Measurements from ENCODE around the gene RNF152. TPM values are rescaled to one million over a fixed set of nuclear protein-coding genes. Genes with fewer than 3 reads are reported as not detected.
A peak's percentile ranks its signal among the peaks of the same experiment; 100 is the strongest.
"Not testable (repeated sequence)": the region's sequence is repeated elsewhere in the genome, so short reads cannot be mapped to it uniquely, and the experiment has no call there.

The RNF152 gene
- total RNA-seq, 1 donor from 2014 or later: 16.9 TPM

DNA sequence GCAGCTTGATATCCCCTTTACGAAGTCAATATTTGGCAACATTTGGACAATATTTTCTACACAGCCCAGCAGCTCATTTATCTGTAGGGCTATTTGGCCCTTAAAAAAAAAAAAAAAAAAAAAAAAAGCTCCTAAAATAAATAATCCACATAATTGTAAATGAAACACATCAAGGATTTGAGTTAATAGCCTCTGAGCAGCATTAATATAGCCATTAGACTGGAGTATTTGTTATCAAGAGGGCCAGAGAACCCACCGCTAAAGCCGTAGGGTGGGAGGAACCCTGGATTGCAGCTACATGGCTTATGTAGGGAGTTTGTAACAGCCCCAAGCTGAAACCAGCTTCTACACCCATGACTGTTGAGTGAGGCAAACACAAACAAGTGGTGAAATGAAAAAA, 84.5 kb downstream of the RNF152 start:
- Mint-ChIP-seq H3K36me3 (ENCODE audit: unreplicated experiment) (no peaks in the 10 kb centered on the region), H3K27me3 (ENCODE audit: unreplicated experiment) (peaks cover 3% of the 10 kb centered on the region), H3K9me3 (ENCODE audit: unreplicated experiment) (no peaks in the 10 kb centered on the region), H3K4me3 (ENCODE audit: unreplicated experiment) (no peak overlapping the region), H3K27ac (ENCODE audit: unreplicated experiment) (no peak overlapping the region), H3K4me1 (ENCODE audit: low read depth, unreplicated experiment) (peaks cover 7% of the 10 kb centered on the region)
- no peak for TF ChIP-seq CTCF (IDR thresholded peaks at IDR 0.05; ENCODE audit: partially characterized antibody, unreplicated experiment)
- DNase-seq: no peak

- H3K27me3 Mint-ChIP-seq (ENCODE audit: unreplicated experiment): peaks cover 3% of the 10 kb centered on the region
- no peaks in the 10 kb centered on the region for H3K9me3 Mint-ChIP-seq (ENCODE audit: unreplicated experiment)
- peak overlapping the region; percentile 59 for H3K27ac Mint-ChIP-seq (ENCODE audit: unreplicated experiment)
- H3K36me3 Mint-ChIP-seq (ENCODE audit: unreplicated experiment): no peaks in the 10 kb centered on the region
- peaks cover 16% of the 10 kb centered on the region for H3K4me1 Mint-ChIP-seq (ENCODE audit: low read depth, unreplicated experiment)
- TF ChIP-seq CTCF (IDR thresholded peaks at IDR 0.05; ENCODE audit: partially characterized antibody, unreplicated experiment): no peak
- no peak overlapping the region for H3K4me3 Mint-ChIP-seq (ENCODE audit: unreplicated experiment)
- no peak for DNase-seq
These were observed 89.4 kb downstream of the RNF152 start for GRCh38 chr18:61803393-61803792.

DNA sequence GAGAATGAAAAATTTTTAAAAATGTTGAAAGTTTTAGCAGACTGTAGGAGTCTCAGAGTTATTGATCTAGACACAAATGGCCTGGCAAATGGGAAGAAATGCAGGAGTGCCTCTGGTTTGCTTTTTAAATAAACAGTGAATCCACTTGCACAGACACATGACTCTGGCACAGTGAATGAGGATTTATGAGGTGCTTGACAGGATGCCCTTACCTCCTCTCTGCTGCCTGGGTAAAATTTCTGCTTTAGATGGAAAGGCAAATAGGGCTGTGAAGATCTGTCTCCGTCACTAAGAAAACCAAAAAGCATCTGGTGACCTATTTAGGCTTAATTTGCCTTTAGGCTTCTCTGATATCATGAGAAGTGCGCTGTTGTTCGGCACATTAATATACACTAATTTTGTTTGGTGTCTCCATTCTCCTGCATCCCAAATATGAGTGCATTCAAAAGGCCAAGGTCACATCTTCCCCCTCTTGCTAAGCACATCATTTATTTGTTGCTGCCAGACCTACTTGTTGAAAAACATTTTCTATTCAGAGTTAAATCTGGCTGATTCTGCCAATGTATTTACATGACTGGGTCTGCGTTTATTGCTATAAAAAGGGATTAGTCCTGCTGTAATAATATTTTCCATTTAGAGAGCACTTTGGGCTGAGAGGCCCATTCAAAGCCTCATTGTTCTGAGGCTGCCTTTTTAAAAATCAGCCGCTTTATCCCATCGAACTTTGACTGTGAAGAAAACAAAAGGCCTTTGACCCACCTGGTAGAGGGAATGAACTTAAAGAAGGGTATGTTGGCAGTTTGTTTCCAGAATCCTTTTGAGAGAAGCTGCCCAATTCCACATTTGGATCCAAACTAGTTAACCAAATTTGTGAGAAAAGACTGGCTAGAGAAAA, 94.9 kb downstream of the RNF152 start:
- Mint-ChIP-seq H3K4me3 (ENCODE audit: unreplicated experiment) (no peak overlapping the region), H3K36me3 (ENCODE audit: unreplicated experiment) (no peaks in the 10 kb centered on the region), H3K4me1 (ENCODE audit: low read depth, unreplicated experiment) (peaks cover 6% of the 10 kb centered on the region), H3K27me3 (ENCODE audit: unreplicated experiment) (no peaks in the 10 kb centered on the region), H3K9me3 (ENCODE audit: unreplicated experiment) (no peaks in the 10 kb centered on the region), H3K27ac (ENCODE audit: unreplicated experiment) (no peak overlapping the region)
- TF ChIP-seq CTCF (IDR thresholded peaks at IDR 0.05; ENCODE audit: partially characterized antibody, unreplicated experiment): no peak
- DNase-seq: no peak

DNA sequence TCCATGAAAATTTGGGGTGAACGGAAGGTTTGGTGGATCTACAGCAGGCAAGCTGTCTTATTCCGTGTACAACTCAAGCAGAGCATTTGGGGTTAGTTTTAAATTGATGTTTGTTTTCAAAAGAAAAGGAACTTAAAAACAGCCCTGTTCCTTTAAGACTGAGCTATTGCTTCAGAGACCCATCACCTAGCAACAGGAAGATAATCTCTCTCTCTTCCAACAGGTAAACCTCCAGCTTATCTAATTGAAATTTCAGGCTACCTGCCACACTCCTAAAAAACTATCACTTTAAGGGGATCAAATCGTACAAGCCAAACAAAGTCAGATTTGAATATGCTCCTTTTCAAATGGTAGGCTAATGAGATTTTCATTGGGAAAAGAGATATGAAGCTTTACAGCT, 101.8 kb downstream of the RNF152 start:
- H3K27ac Mint-ChIP-seq (ENCODE audit: unreplicated experiment): no peak overlapping the region
- H3K36me3 Mint-ChIP-seq (ENCODE audit: unreplicated experiment): peaks cover 15% of the 10 kb centered on the region
- H3K4me1 Mint-ChIP-seq (ENCODE audit: low read depth, unreplicated experiment): no peaks in the 10 kb centered on the region
- H3K9me3 Mint-ChIP-seq (ENCODE audit: unreplicated experiment): peaks cover 2% of the 10 kb centered on the region
- no peak overlapping the region for H3K4me3 Mint-ChIP-seq (ENCODE audit: unreplicated experiment)
- no peaks in the 10 kb centered on the region for H3K27me3 Mint-ChIP-seq (ENCODE audit: unreplicated experiment)
- DNase-seq: no peak
- no peak for TF ChIP-seq CTCF (IDR thresholded peaks at IDR 0.05; ENCODE audit: partially characterized antibody, unreplicated experiment)

DNA sequence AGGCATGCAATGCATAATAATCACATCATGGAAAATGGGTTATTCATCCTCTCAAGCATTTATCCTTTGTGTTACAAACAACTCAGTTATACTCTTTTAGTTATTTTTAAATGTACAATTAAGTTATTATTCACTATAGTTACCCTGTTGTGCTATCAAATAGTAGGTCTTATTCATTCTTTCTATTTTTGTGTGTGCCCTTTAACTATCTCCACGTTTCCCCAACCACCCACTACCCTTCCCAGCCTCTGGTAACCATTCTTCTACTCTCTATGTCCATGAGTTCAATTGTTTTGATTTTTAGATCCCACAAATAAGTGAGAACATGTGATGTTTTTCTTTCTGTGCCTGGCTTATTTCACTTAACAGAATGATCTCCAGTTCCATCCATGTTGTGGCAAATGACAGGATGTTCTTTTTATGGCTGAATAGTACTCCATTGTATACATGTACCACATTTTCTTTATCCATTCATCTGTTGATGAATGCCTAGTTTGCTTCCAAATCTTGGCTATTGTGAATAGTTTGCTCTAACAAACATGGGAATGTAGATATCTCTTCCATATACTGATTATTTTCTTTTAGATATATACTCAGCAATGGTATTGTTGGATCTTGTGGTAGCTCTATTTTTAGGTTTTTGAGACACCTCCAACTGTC, 105.7 kb downstream of the RNF152 start:
- H3K9me3 Mint-ChIP-seq (ENCODE audit: unreplicated experiment); H3K4me3 Mint-ChIP-seq (ENCODE audit: unreplicated experiment); H3K27me3 Mint-ChIP-seq (ENCODE audit: unreplicated experiment); DNase-seq; H3K27ac Mint-ChIP-seq (ENCODE audit: unreplicated experiment); H3K4me1 Mint-ChIP-seq (ENCODE audit: low read depth, unreplicated experiment): not testable (repeated sequence)
- H3K36me3 Mint-ChIP-seq (ENCODE audit: unreplicated experiment): peaks cover 15% of the 10 kb centered on the region

Data from glutamatergic neuron (in vitro differentiated cells).